ENCODE results near the gene MYL6.

- TF ChIP-seq, protein P1, sequence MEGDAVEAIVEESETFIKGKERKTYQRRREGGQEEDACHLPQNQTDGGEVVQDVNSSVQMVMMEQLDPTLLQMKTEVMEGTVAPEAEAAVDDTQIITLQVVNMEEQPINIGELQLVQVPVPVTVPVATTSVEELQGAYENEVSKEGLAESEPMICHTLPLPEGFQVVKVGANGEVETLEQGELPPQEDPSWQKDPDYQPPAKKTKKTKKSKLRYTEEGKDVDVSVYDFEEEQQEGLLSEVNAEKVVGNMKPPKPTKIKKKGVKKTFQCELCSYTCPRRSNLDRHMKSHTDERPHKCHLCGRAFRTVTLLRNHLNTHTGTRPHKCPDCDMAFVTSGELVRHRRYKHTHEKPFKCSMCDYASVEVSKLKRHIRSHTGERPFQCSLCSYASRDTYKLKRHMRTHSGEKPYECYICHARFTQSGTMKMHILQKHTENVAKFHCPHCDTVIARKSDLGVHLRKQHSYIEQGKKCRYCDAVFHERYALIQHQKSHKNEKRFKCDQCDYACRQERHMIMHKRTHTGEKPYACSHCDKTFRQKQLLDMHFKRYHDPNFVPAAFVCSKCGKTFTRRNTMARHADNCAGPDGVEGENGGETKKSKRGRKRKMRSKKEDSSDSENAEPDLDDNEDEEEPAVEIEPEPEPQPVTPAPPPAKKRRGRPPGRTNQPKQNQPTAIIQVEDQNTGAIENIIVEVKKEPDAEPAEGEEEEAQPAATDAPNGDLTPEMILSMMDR (IDR thresholded peaks at IDR 0.05): no peak
- TF ChIP-seq POLR2A (IDR thresholded peaks at IDR 0.05): no peak
- TF ChIP-seq EP300 (IDR thresholded peaks at IDR 0.05; ENCODE audit: low read depth): no peak
- no peak for TF ChIP-seq POLR2AphosphoS5 (IDR thresholded peaks at IDR 0.05)
These were observed 14.9 kb upstream of the MYL6 start for GRCh38 chr12:56143217-56143616.
